DOHH2 (cell line): ENCODE results near the gene MRPS5.

Source experiments
- H3F3A ChIP-seq: fragments of 200-600 bp; sonication (generic), shearing (Covaris generic); 2 replicates; pipeline ENCODE4 v1.6.0; 2016; ENCODE audit warnings: antibody characterized with exemption, mild to moderate bottlenecking; ENCODE audit not compliant: control insufficient read depth, insufficient read depth
- H3K27ac ChIP-seq: fragments of 200-600 bp; sonication (generic); 2 replicates; pipeline ENCODE4 v1.5.1; 2014; ENCODE audit warnings: low read depth, mild to moderate bottlenecking, low read length, moderate library complexity
- H3K27me3 ChIP-seq: fragments of 200-600 bp; sonication (generic); 2 replicates; pipeline ENCODE4 v1.6.1; 2014; ENCODE audit warnings: mild to moderate bottlenecking, low read length, mixed read lengths; ENCODE audit not compliant: control insufficient read depth
- H3K36me3 ChIP-seq: fragments of 200-600 bp; sonication (generic); 2 replicates; pipeline ENCODE4 v1.6.1; 2014; ENCODE audit warnings: mild to moderate bottlenecking, low read length, moderate library complexity, mixed read lengths; ENCODE audit not compliant: control insufficient read depth
- H3K4me1 ChIP-seq: fragments of 200-600 bp; sonication (generic); 2 replicates; pipeline ENCODE4 v1.6.1; 2014; ENCODE audit warnings: mild to moderate bottlenecking, low read length, mixed read lengths; ENCODE audit not compliant: control insufficient read depth
- H3K4me2 ChIP-seq: fragments of 200-600 bp; sonication (generic); 2 replicates; pipeline ENCODE4 v1.6.0; 2014; ENCODE audit warnings: mild to moderate bottlenecking, low read length, moderate library complexity
- H3K4me3 ChIP-seq: fragments of 200-600 bp; sonication (generic); 2 replicates; pipeline ENCODE4 v1.5.1; 2014; ENCODE audit warnings: mild to moderate bottlenecking, low read length, mixed read lengths
- H3K79me2 ChIP-seq: fragments of 200-600 bp; sonication (generic); 2 replicates; pipeline ENCODE4 v1.6.1; 2014; ENCODE audit warnings: mild to moderate bottlenecking, low read length, mixed read lengths; ENCODE audit not compliant: control insufficient read depth
- H3K9me2 ChIP-seq: fragments of 200-600 bp; sonication (generic); replicated peaks from 2 replicates; pipeline ENCODE4 v1.6.1; 2014; ENCODE audit warnings: mild to moderate bottlenecking, low read length, mixed read lengths; ENCODE audit not compliant: control insufficient read depth
- H3K9me3 ChIP-seq: fragments of 200-600 bp; sonication (generic); 2 replicates; pipeline ENCODE4 v1.6.1; 2014; ENCODE audit warnings: antibody characterized with exemption, low read length, mixed read lengths; ENCODE audit not compliant: control insufficient read depth, insufficient read depth
- H4K20me1 ChIP-seq: fragments of 200-600 bp; sonication (generic); 2 replicates; pipeline ENCODE4 v1.6.0; 2014; ENCODE audit warnings: low read depth, mild to moderate bottlenecking, antibody characterized with exemption, low read length, moderate library complexity; ENCODE audit not compliant: control insufficient read depth, insufficient read depth
- EZH2phosphoT487 ChIP-seq: fragments of 200-600 bp; sonication (generic); IDR thresholded peaks from 2 replicates; pipeline ENCODE4 v1.6.1; 2017; ENCODE audit warnings: borderline replicate concordance, mild to moderate bottlenecking, antibody characterized with exemption, low read length, moderate library complexity, mixed read lengths
- TF ChIP-seq, protein P1 (sequence below): fragments of 200-600 bp; sonication (generic); IDR thresholded peaks from one replicate; pipeline ENCODE4 v1.5.1; 2014; ENCODE audit warnings: antibody characterized with exemption, mild to moderate bottlenecking, low read depth, low read length; ENCODE audit not compliant: poor library complexity, severe bottlenecking

Gene MRPS5

DNA sequence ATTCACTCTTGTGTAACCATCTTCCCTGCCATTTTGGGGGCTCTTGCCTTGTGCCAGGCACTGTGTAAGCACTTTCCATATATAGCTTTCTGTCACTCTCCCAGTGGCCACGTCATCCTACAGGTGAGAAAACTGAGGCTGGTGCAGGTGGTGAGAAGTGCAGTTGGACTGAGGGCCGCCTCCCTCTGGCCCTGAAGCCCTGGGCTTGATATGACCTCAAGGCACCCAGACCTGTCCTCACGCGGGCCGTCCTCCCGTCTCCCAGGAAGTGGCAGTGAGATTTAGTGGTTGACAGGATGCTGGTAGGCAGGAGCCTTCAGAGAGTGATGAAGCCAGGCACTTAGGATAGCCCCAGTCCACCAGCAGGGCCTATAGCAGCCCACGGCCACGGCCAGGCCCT lies 65.6 kb downstream of the MRPS5 start:
- no peaks in the 10 kb centered on the region for H3F3A ChIP-seq
- peaks cover 14% of the 10 kb centered on the region for H3K27me3 ChIP-seq
- H3K27ac ChIP-seq: no peak overlapping the region

DNA sequence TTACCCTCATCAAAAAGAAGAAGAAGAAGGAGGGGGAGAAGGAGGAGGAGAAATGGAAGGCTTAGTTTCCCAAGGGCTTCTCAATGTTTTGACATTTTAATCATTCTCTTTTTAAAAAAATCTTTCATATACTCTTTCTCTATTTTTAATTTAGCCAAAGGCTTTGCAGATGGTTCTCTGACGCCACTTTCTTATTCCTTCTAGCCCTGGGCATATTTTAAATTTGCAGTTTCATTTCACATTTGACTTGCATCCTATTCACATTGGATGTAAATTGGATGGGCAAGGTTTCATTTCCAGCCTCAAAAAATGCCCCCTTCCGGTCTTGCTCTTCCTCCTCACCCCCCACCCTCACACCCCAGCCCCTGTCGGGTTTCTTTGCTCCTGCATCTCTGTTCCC lies 66.3 kb downstream of the MRPS5 start:
- Histone ChIP-seq H3K27ac (no peak overlapping the region), H3K9me3 (no peaks in the 10 kb centered on the region), H3K4me2 (no peak overlapping the region), H3F3A (no peaks in the 10 kb centered on the region), H3K36me3 (no peaks in the 10 kb centered on the region), H3K4me1 (no peaks in the 10 kb centered on the region), H3K27me3 (peaks cover 14% of the 10 kb centered on the region), H3K4me3 (no peak overlapping the region), H3K9me2 (no peaks in the 10 kb centered on the region), H3K79me2 (no peaks in the 10 kb centered on the region), H4K20me1 (no peaks in the 10 kb centered on the region)
- TF ChIP-seq, protein P1, sequence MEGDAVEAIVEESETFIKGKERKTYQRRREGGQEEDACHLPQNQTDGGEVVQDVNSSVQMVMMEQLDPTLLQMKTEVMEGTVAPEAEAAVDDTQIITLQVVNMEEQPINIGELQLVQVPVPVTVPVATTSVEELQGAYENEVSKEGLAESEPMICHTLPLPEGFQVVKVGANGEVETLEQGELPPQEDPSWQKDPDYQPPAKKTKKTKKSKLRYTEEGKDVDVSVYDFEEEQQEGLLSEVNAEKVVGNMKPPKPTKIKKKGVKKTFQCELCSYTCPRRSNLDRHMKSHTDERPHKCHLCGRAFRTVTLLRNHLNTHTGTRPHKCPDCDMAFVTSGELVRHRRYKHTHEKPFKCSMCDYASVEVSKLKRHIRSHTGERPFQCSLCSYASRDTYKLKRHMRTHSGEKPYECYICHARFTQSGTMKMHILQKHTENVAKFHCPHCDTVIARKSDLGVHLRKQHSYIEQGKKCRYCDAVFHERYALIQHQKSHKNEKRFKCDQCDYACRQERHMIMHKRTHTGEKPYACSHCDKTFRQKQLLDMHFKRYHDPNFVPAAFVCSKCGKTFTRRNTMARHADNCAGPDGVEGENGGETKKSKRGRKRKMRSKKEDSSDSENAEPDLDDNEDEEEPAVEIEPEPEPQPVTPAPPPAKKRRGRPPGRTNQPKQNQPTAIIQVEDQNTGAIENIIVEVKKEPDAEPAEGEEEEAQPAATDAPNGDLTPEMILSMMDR: no peak
- TF ChIP-seq EZH2phosphoT487: no peak

More for the DNA sequence above, 65.6 kb downstream of the MRPS5 start:
- no peaks in the 10 kb centered on the region for H4K20me1 ChIP-seq
- no peak overlapping the region for H3K4me2 ChIP-seq
- no peaks in the 10 kb centered on the region for H3K4me1 ChIP-seq
- H3K9me2 ChIP-seq: no peaks in the 10 kb centered on the region
- no peaks in the 10 kb centered on the region for H3K9me3 ChIP-seq
- H3K4me3 ChIP-seq: no peak overlapping the region
- no peaks in the 10 kb centered on the region for H3K36me3 ChIP-seq
- H3K79me2 ChIP-seq: no peaks in the 10 kb centered on the region
- TF ChIP-seq, protein P1: no peak
- no peak for TF ChIP-seq EZH2phosphoT487

DNA sequence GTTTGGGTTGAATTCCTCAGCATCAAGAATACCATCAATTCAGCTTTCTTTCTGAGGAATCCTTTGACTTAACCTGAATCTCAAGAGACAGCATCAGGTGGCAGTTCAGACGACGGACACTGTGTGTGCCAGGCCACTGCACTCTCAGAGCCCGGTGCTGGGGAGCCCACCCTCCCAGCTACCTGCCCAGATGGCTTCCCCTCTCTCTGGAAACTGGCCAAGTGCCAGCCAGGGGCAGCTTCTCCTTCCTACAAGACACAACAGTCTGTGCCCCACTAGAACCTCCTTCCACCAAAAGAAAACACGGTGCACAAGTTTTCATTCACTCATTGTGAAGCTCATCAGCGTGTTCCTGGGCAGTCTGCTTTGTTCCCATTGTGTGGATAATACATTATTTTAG lies 67.6 kb downstream of the MRPS5 start:
- H3K4me2 ChIP-seq: no peak overlapping the region
- H3K9me2 ChIP-seq: no peaks in the 10 kb centered on the region
- no peaks in the 10 kb centered on the region for H4K20me1 ChIP-seq
- no peaks in the 10 kb centered on the region for H3K36me3 ChIP-seq
- no peak overlapping the region for H3K4me3 ChIP-seq
- no peaks in the 10 kb centered on the region for H3K4me1 ChIP-seq
- H3F3A ChIP-seq: no peaks in the 10 kb centered on the region
- TF ChIP-seq, protein P1: no peak
- H3K9me3 ChIP-seq: no peaks in the 10 kb centered on the region
- H3K79me2 ChIP-seq: no peaks in the 10 kb centered on the region
- H3K27me3 ChIP-seq: peaks cover 14% of the 10 kb centered on the region
- H3K27ac ChIP-seq: no peak overlapping the region

DNA sequence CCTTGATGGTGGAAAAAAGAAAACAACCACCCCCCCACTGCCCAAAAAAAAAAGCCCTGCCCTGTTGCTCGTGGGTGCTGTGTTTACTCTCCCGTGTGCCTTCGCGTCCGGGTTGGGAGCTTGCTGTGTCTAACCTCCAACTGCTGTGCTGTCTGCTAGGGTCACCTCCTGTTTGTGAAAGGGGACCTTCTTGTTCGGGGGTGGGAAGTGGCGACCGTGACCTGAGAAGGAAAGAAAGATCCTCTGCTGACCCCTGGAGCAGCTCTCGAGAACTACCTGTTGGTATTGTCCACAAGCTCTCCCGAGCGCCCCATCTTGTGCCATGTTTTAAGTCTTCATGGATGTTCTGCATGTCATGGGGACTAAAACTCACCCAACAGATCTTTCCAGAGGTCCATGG lies 68.1 kb downstream of the MRPS5 start:
- Histone ChIP-seq H3K27ac (no peak overlapping the region), H3K9me2 (no peaks in the 10 kb centered on the region), H4K20me1 (no peaks in the 10 kb centered on the region), H3K4me3 (no peak overlapping the region), H3K27me3 (peaks cover 15% of the 10 kb centered on the region), H3K9me3 (no peaks in the 10 kb centered on the region), H3K79me2 (no peaks in the 10 kb centered on the region), H3K4me1 (no peaks in the 10 kb centered on the region), H3K4me2 (no peak overlapping the region), H3F3A (no peaks in the 10 kb centered on the region), H3K36me3 (no peaks in the 10 kb centered on the region)
- TF ChIP-seq, protein P1: no peak
- TF ChIP-seq EZH2phosphoT487: no peak
